GM15510 (cell line): ENCODE results near the gene UPK3A.

Source experiments
- POLR2A ChIP-seq: IDR thresholded peaks from 3 replicates; pipeline ENCODE4 v1.6.1; 2011; ENCODE audit warnings: borderline replicate concordance; ENCODE audit not compliant: insufficient read length; ENCODE audit errors: extremely low read depth

The UPK3A gene

GRCh38 chr22:45308957-45309421 is 24.2 kb downstream of the UPK3A start:
- no peak for TF ChIP-seq POLR2A

GRCh38 chr22:45309422-45310227 is 24.9 kb downstream of the UPK3A start, which contains the start of gene FAM118A:
Gene FAM118A, plus strand, starts transcription at chr22:45309934. Its CDS starts 12,446 bp downstream, at chr22:45322380.
- peak; percentile 67 for TF ChIP-seq POLR2A

GRCh38 chr22:45310331-45310976 is 25.7 kb downstream of the UPK3A start:
- no peak for TF ChIP-seq POLR2A

- TF ChIP-seq POLR2A, result no peak
Measured at GRCh38 chr22:45310977-45311531, 26.3 kb downstream of the UPK3A start.

GRCh38 chr22:45312415-45312814 is 27.7 kb downstream of the UPK3A start:
- TF ChIP-seq POLR2A, result no peak

DNA sequence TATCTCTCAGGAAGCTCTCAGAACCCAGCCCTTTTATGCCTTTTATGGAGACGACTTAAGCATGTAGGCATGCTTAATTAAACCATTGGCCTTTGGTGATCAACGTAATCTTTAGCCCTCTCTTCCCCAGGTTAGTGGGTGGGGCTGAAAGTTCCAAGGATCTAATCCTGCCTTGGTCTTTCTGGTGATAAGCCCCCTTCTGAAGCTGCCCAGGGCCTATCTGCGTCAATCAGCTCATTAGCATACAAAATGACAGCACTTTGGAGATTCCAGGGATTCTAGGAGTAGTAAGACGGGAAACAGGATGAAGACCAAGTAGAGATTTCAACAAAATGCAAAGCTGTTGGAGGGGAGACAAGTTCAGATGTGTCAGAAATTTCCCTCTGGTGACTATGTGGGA is 28.1 kb downstream of the UPK3A start:
- no peak for TF ChIP-seq POLR2A

GRCh38 chr22:45314054-45314721 is 29.4 kb downstream of the UPK3A start:
- no peak for TF ChIP-seq POLR2A

DNA sequence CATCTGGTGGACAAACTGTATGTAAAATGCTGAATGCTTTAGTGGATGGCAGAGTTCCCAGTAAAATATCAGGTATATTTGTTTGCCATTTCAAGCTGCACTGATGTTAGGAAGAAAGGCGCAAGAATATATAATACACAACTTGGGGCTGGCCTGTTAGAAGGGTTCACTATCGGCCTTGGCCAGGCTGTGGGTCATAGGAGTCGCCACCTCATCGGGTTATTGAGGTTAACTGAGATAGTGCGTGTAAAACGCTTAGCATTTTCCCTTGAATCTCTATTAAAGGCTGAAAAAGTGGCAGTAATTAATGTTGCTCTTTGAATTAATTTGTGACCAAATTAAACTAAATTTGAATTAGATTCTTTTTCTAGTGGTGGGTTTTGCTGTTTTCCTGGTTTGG is 30.0 kb downstream of the UPK3A start:
- TF ChIP-seq POLR2A, result no peak

DNA sequence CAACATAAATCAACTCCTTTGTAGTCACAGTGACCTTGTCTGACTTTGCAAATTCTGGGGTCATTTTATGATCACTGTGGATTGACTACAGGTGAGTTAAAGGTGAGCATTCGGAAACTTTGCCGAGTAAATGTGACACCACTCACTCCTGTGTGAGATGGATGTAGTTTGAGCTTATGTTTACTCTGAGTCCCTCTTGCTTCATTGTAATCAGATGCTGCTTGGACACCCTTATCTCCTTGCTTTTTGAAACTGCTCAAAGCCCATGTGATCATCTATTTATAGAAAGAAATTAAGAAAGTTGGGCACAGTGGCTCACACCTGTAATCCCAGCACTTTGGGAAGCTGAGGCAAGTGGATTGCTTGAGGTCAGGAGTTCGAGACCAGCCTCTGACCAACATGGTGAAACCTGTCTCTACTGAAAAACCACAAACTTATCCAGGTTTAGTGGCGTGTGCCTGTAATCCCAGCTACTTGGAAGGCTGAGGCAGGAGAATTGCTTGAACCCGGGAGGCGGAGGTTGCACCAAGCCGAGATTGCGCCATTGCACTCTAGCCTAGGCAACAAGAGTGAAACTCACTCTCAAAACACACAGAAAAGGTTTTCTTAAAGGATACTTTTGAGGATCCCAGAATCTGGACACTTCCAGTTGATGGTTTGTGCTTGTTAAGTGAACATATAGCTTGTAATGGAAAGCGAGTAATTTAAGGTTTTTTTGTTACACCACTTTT is 32.2 kb downstream of the UPK3A start:
- TF ChIP-seq POLR2A, result no peak

GRCh38 chr22:45317551-45318167 is 32.9 kb downstream of the UPK3A start:
- TF ChIP-seq POLR2A, result no peak

GRCh38 chr22:45318168-45318557 is 33.4 kb downstream of the UPK3A start:
- no peak for TF ChIP-seq POLR2A

DNA sequence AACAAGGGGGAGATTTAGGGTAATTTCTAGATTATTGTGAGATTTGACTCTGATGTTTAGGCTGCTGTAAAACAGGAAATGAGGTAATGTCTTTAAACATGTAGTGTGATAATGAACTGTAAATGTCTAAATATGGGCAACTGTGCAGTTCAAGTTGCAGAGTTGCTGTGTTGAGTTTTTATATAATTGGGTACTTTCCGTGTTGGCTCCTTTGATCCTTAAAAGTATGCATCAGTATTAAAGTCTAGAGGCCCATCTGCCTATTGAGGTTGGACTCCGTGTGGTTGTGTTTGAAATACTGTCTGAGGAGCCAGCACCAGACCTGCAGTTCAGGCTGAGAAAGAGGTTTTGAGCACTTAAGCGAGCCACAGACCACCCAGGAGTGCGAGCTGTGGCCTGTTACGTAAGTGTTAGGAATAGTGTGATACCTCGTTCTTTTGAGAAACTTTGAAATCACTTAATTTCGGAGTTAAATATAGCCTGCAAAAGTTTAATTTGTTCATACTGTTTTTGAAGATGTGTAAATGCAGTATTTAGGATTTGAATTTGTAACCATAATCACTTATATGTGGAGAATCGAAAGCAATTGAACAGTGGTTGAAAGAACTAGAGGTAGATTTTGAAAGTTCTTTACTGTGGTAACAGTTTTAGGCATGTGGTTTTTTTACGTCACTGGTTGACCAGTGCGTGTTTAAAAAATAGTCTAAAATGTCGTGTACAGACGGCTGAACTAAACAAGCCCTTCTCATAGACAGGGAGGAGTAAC is 34.0 kb downstream of the UPK3A start:
- TF ChIP-seq POLR2A, result no peak

- no peak for TF ChIP-seq POLR2A
Measured at GRCh38 chr22:45319324-45319685, 34.6 kb downstream of the UPK3A start.
